Skeletal muscle tissue (tissue), 4 donors: ENCODE results near the gene MARCOL. TPM values are rescaled to one million over a fixed set of nuclear protein-coding genes. Genes with fewer than 3 reads are reported as not detected.

ENCODE experiments used
- H3K27ac ChIP-seq: one replicate; pipeline ENCODE4 v1.7.0; 2013; ENCODE audit warnings: mild to moderate bottlenecking, low read depth, low read length, inconsistent platforms
- H3K27me3 ChIP-seq, 3 donors: one replicate each; pipeline ENCODE4 v1.7.0; 2013; ENCODE audit warnings: low read length in 3 of 3; ENCODE audit not compliant: control insufficient read depth in 3 of 3, insufficient read depth in 3 of 3
- H3K36me3 ChIP-seq, 3 donors: one replicate each; pipeline ENCODE4 v1.7.0; 2013; ENCODE audit warnings: low read length in 3 of 3; ENCODE audit not compliant: control insufficient read depth in 3 of 3, insufficient read depth in 3 of 3
- H3K4me1 ChIP-seq, 3 donors: one replicate each; pipeline ENCODE4 v1.7.0; 2013; ENCODE audit warnings: low read length in 3 of 3, mild to moderate bottlenecking in 3 of 3; ENCODE audit not compliant: control insufficient read depth in 3 of 3, insufficient read depth in 3 of 3
- H3K4me3 ChIP-seq, 3 donors: one replicate each; pipeline ENCODE4 v1.7.0; 2013; ENCODE audit warnings: low read length in 3 of 3
- H3K9ac ChIP-seq, 3 donors: one replicate each; pipeline ENCODE4 v1.7.0; 2013; ENCODE audit warnings: low read length in 3 of 3, mild to moderate bottlenecking in 3 of 3, moderate library complexity in 2 of 3, low read depth in 1 of 3
- H3K9me3 ChIP-seq, 3 donors: one replicate each; pipeline ENCODE4 v1.7.0; 2013; ENCODE audit warnings: low read length in 3 of 3; ENCODE audit not compliant: control insufficient read depth in 3 of 3
- total RNA-seq: library from RNA; depleted of rRNA; stranded (reverse); fragments of >200 nt; gene quantifications from one replicate; pipeline ENCODE4 v1.2.3, GENCODE V29; 2014
- donor health status: Osteomylitis.

The MARCOL gene
- total RNA-seq, 1 donor from 2014 or later: not detected

GRCh38 chr5:148209151-148209770, 29.1 kb upstream of the MARCOL start:
- Histone ChIP-seq H3K9ac (no peak overlapping the region), H3K4me3 (no peak overlapping the region), H3K4me1 (no peaks in the 10 kb centered on the region), H3K27ac (no peak overlapping the region), H3K9me3 (peaks cover 0 to 2% (median 0%) of the 10 kb centered on the region in 3 donors), H3K36me3 (no peaks in the 10 kb centered on the region), H3K27me3 (no peaks in the 10 kb centered on the region)

DNA sequence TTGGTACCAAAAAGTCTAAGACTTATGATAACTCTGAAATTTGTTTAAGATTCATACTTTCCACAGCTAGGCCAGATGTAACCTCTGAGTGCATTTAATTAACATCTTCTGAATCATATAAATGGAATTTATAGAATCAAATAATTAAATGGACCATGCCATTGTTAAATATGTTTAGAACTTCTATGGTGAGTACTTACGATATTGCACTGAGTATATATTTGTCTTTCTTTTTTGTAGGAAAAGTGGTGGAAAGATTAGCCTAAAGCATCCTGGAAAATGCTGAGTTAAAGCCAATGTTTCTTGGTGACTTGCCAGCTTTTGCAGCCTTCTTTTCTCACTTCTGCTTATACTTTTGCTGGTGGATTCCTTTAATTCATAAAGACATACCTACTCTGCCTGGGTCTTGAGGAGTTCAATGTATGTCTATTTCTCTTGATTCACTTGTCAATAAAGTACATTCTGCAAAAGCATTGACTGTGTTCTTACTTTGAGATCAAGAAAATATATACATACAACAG, 23.6 kb upstream of the MARCOL start:
- Histone ChIP-seq H3K9ac (no peak overlapping the region), H3K4me3 (no peak overlapping the region), H3K27me3 (no peaks in the 10 kb centered on the region)

DNA sequence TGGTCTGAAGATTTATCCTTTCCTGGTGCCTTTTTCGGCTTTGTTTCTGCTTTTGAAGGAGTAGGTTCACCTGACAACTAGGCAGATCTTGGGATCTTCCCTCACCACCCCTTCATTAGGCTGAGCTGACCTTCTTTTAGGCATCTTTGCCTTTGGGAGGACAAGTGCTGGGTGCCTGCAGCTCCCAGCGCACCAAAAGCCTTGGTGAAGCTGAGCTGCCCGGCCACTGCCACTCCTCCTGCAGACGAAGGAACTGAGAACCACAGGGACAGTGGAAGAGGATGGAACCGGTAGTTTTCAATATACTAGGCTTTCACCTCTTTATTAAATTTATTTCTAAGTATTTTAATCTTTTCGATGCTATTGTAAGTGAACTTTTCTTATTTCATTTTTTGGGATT, 16.8 kb upstream of the MARCOL start:
- no peaks in the 10 kb centered on the region for H3K36me3 ChIP-seq
- no peaks in the 10 kb centered on the region for H3K4me1 ChIP-seq
- H3K27me3 ChIP-seq: no peaks in the 10 kb centered on the region
- no peak overlapping the region for H3K9ac ChIP-seq
- H3K4me3 ChIP-seq: no peak overlapping the region
- H3K27ac ChIP-seq: no peak overlapping the region
- H3K9me3 ChIP-seq: no peaks in the 10 kb centered on the region

More for the DNA sequence above, 23.6 kb upstream of the MARCOL start:
- Histone ChIP-seq H3K27ac (no peak overlapping the region), H3K9me3 (peaks cover 0 to 2% (median 0%) of the 10 kb centered on the region in 3 donors), H3K4me1 (no peaks in the 10 kb centered on the region), H3K36me3 (no peaks in the 10 kb centered on the region)

DNA sequence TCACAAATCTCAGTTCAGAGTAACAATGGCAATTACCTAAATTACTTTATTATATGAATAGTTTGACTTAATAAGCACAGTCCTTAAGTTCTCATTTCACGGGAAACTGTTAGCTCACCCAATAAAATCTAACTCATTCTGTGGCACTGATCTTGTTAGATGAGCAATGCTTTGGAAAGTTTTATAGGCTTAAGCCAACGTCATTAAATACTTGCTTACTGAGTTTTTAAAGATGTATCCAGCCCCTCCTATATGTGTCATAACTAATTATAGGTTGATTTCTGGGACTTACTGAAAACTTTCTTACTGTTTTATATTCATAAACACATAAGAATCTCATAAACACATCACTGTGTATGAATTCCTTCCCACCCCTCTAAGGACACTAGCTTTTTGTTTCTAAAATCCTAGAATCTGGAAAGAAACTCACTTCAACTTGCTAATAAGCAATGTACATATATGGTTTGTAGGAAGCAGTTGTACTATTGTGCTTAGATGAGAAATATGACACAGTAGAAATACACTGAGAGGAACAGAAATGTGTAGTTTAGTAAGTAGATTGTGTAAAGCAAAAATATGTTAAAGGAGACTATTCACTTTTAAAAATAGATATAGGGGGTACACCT, 14.1 kb upstream of the MARCOL start:
- no peak overlapping the region for H3K4me3 ChIP-seq
- no peak overlapping the region for H3K27ac ChIP-seq
- H3K27me3 ChIP-seq: no peaks in the 10 kb centered on the region
- no peak overlapping the region for H3K9ac ChIP-seq
- no peaks in the 10 kb centered on the region for H3K36me3 ChIP-seq
- no peaks in the 10 kb centered on the region for H3K9me3 ChIP-seq
- H3K4me1 ChIP-seq: no peaks in the 10 kb centered on the region

GRCh38 chr5:148228392-148228984, 9.8 kb upstream of the MARCOL start:
- H3K27ac ChIP-seq: no peak overlapping the region
- no peaks in the 10 kb centered on the region for H3K36me3 ChIP-seq
- no peaks in the 10 kb centered on the region for H3K9me3 ChIP-seq
- no peaks in the 10 kb centered on the region for H3K4me1 ChIP-seq
- H3K9ac ChIP-seq: no peak overlapping the region
- no peak overlapping the region for H3K4me3 ChIP-seq
- H3K27me3 ChIP-seq: no peaks in the 10 kb centered on the region

GRCh38 chr5:148229840-148230239, 8.5 kb upstream of the MARCOL start:
- Histone ChIP-seq H3K9me3 (no peaks in the 10 kb centered on the region), H3K4me1 (no peaks in the 10 kb centered on the region), H3K9ac (no peak overlapping the region), H3K27ac (no peak overlapping the region), H3K36me3 (no peaks in the 10 kb centered on the region), H3K27me3 (no peaks in the 10 kb centered on the region), H3K4me3 (no peak overlapping the region)

DNA sequence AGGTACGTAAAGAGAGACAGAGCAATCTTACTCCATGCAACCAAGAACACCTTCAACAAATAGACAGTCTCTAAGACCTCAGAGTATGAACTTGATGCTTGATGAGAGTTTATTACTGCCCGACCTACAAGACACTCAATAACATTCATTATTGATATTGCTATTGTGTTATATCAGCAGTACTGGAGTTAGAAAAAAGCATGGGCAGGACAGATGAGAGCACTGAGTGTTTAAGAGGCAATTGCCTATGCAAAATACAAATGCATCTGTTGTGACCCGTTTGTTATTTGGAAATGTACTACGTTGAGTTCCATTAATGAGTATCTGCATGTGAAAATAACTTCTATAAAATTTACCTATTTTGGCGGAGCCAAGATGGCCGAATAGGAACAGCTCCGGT, 8.1 kb upstream of the MARCOL start:
- Histone ChIP-seq H3K36me3 (no peaks in the 10 kb centered on the region), H3K27me3 (no peaks in the 10 kb centered on the region), H3K4me3 (no peak overlapping the region), H3K9me3 (no peaks in the 10 kb centered on the region), H3K27ac (no peak overlapping the region), H3K9ac (no peak overlapping the region), H3K4me1 (no peaks in the 10 kb centered on the region)

DNA sequence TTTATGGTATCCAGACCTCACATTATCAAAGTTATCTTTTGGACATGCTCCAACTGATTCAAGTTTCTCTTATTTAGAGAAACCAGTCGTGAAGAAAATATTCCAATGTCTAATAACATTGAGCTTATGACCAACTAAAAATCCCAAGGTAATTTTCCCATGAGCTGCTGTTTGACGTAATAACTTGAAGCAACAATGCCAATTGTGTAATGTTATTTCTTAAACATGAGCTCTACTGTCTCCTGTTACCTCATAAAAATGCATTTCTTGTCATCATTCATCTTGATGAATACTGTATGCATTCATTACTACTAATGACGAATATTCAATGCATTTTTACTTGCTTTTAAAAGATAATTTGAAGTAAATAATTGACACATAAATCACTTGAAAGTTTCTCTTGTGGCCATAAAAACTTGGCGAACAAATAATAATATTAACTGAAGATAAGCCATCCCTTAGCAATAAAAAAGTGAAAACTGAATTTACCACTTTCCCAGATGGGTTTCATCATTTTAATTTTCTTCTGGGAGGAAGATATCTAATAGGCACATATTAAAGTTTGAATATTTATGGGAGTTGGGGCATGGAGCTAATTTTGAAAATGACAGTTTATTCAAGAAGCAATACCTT, 424 bp upstream of the MARCOL start:
- no peak overlapping the region for H3K27ac ChIP-seq

DNA sequence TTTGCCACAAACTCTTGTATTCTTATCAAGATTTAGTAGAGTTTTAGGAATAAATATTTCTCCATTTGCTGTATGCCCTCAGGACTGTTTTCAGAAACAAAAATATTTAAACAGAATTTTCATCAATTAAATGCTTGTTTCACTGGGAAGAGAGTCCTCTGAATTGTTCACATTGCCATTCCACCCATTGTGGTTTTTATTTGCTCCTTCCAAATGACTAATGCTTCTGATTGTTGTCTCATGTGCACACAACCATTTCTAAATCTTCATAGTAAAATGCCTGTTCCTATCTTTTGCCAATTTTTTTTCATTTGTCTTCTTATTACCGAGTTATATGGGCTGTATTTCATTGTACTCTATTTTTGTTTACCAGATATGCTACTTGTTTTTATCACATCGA, 10.6 kb downstream of the MARCOL start:
- H3K27ac ChIP-seq: no peak overlapping the region

More for the DNA sequence above, 424 bp upstream of the MARCOL start:
- Histone ChIP-seq H3K9ac (no peak overlapping the region), H3K9me3 (no peaks in the 10 kb centered on the region), H3K27me3 (no peaks in the 10 kb centered on the region), H3K4me3 (no peak overlapping the region), H3K4me1 (no peaks in the 10 kb centered on the region), H3K36me3 (no peaks in the 10 kb centered on the region)

DNA sequence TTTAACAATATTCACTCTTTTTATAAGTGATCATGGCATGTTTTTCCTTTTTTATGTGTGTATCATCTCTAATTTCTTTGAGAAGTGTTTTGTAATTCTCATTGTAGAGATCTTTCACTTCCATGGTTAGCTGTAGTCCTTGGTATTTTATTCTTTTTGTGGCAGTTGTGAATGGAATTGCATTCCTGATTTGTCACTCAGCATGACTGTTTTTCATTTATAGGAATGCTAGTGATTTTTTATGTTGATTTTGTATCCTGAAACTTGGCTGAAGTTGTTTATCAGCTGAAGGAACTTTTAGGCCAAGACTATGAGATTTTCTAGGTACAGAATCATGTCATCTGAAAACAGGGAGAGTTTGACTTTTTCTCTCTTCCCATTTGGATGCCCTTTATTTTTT, 17.1 kb downstream of the MARCOL start:
- H3K36me3 ChIP-seq: no peaks in the 10 kb centered on the region
- H3K9me3 ChIP-seq: peaks cover 0 to 9% (median 2%) of the 10 kb centered on the region in 3 donors

More for the DNA sequence above, 10.6 kb downstream of the MARCOL start:
- no peaks in the 10 kb centered on the region for H3K4me1 ChIP-seq
- H3K27me3 ChIP-seq: no peaks in the 10 kb centered on the region
- no peak overlapping the region for H3K9ac ChIP-seq
- no peak overlapping the region for H3K4me3 ChIP-seq
- H3K36me3 ChIP-seq: no peaks in the 10 kb centered on the region
- no peaks in the 10 kb centered on the region for H3K9me3 ChIP-seq

More for the DNA sequence above, 17.1 kb downstream of the MARCOL start:
- H3K4me3 ChIP-seq: no peak overlapping the region
- no peaks in the 10 kb centered on the region for H3K27me3 ChIP-seq
- no peaks in the 10 kb centered on the region for H3K4me1 ChIP-seq
- no peak overlapping the region for H3K27ac ChIP-seq
- no peak overlapping the region for H3K9ac ChIP-seq
